BLaER1 (cell line): Measurements from ENCODE around the gene PCDHA7.
"Not testable (repeated sequence)": the region's sequence is repeated elsewhere in the genome, so short reads cannot be mapped to it uniquely, and the experiment has no call there.

ENCODE experiments used
- H3K27ac ChIP-seq: shearing (Covaris generic); formaldehyde crosslinking; 2 replicates; pipeline ENCODE4 v1.8.1; 2022
- H3K27me3 ChIP-seq: shearing (Covaris generic); formaldehyde crosslinking; 2 replicates; pipeline ENCODE4 v1.8.1; 2022
- H3K36me3 ChIP-seq: shearing (Covaris generic); formaldehyde crosslinking; 2 replicates; pipeline ENCODE4 v1.8.1; 2022
- H3K4me1 ChIP-seq: shearing (Covaris generic); formaldehyde crosslinking; 2 replicates; pipeline ENCODE4 v1.8.1; 2022
- H3K4me2 ChIP-seq: shearing (Covaris generic); formaldehyde crosslinking; 2 replicates; pipeline ENCODE4 v1.8.1; 2022
- H3K4me3 ChIP-seq: shearing (Covaris generic); formaldehyde crosslinking; 2 replicates; pipeline ENCODE4 v1.8.1; 2022
- H3K9ac ChIP-seq: shearing (Covaris generic); formaldehyde crosslinking; 2 replicates; pipeline ENCODE4 v1.8.1; 2022
- H3K9me3 ChIP-seq: shearing (Covaris generic); formaldehyde crosslinking; 2 replicates; pipeline ENCODE4 v1.8.1; 2022
- H4K20me1 ChIP-seq: shearing (Covaris generic); formaldehyde crosslinking; 2 replicates; pipeline ENCODE4 v1.8.1; 2022
- Cebpa-rat ChIP-seq: shearing (Covaris generic); IDR thresholded peaks from 2 replicates; pipeline ENCODE4 v1.8.1; 2022

Gene PCDHA7

DNA sequence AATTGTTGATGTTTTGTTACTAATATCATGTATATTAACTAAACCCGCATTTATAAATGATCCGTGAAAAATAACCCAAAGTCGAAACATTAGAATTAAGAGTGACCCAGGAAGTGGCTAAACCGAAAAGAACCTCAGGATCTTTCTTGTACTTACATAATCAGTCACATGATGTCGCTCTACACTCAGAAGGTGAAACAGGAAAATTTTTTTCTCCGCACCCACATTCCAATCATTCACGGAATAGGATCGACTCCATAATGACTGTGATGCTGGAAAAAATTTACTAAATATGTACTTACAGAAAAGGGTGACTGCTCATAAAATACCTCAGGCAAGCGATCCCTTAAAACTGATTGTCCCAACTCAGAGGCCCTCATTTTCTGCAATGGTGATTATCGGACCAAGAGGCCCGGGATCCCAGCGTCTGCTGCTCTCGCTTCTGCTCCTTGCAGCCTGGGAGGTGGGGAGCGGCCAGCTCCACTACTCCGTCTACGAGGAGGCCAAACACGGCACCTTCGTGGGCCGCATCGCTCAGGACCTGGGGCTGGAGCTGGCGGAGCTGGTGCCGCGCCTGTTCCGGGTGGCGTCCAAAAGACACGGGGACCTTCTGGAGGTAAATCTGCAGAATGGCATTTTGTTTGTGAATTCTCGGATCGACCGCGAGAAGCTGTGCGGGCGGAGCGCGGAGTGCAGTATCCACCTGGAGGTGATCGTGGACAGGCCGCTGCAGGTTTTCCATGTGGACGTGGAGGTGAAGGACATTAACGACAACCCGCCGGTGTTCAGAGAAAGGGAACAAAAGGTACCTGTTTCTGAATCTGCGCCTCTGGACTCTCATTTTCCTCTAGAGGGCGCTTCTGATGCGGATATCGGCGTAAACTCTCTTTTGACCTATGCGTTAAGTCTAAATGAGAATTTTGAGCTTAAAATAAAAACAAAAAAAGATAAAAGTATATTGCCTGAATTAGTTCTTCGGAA is 41.3 kb downstream of the PCDHA7 start, which contains the start of gene PCDHA12:
Gene PCDHA12 (plus strand): TSS at position 224 of the 981 bp plus-strand sequence. CDS start 165 bp downstream, at position 389.
- H3K36me3 ChIP-seq = no peaks in the 10 kb centered on the region
- no peak for TF ChIP-seq Cebpa-rat
- H3K4me2 ChIP-seq = no peak within 1 kb of the TSS
- no peaks in the 10 kb centered on the region for H3K4me1 ChIP-seq
- H3K4me3 ChIP-seq = no peak within 1 kb of the TSS
- H3K27me3 ChIP-seq = no peaks in the 10 kb centered on the region
- H3K9ac ChIP-seq = no peak within 1 kb of the TSS
- H3K9me3 ChIP-seq = peaks cover 40% of the 10 kb centered on the region
- H3K27ac ChIP-seq = no peak within 1 kb of the TSS
- H4K20me1 ChIP-seq = no peaks in the 10 kb centered on the region

DNA sequence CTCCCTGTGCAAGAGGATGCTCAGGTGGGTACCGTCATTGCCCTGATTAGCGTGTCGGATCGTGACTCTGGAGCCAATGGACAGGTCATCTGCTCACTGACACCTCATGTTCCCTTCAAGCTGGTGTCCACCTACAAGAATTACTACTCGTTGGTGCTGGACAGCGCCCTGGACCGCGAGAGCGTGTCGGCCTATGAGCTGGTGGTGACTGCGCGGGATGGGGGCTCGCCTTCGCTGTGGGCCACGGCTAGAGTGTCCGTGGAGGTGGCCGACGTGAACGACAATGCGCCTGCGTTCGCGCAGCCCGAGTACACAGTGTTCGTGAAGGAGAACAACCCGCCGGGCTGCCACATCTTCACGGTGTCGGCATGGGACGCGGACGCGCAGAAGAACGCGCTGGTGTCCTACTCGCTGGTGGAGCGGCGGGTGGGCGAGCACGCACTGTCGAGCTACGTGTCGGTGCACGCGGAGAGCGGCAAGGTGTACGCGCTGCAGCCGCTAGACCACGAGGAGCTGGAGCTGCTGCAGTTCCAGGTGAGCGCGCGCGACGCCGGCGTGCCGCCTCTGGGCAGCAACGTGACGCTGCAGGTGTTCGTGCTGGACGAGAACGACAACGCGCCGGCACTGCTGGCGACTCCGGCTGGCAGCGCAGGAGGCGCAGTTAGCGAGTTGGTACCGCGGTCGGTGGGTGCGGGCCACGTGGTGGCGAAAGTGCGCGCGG is 42.6 kb downstream of the PCDHA7 start:
- not testable (repeated sequence) for H3K9ac ChIP-seq, H3K4me2 ChIP-seq, H3K36me3 ChIP-seq, H3K27ac ChIP-seq, H3K4me1 ChIP-seq, H3K27me3 ChIP-seq, H4K20me1 ChIP-seq, H3K4me3 ChIP-seq
- H3K9me3 ChIP-seq = peaks cover 31% of the 10 kb centered on the region

DNA sequence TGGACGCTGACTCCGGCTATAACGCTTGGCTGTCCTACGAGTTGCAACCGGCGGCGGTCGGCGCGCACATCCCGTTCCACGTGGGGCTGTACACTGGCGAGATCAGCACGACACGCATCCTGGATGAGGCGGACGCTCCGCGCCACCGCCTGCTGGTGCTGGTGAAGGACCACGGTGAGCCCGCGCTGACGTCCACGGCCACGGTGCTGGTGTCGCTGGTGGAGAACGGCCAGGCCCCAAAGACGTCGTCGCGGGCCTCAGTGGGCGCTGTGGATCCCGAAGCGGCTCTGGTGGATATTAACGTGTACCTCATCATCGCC is 43.2 kb downstream of the PCDHA7 start:
- H3K27me3 ChIP-seq = no peaks in the 10 kb centered on the region
- no peaks in the 10 kb centered on the region for H3K36me3 ChIP-seq
- H3K9ac ChIP-seq = no peak overlapping the region
- no peaks in the 10 kb centered on the region for H3K4me1 ChIP-seq
- TF ChIP-seq Cebpa-rat = no peak
- no peak overlapping the region for H3K4me3 ChIP-seq
- H3K4me2 ChIP-seq = no peak overlapping the region
- peaks cover 33% of the 10 kb centered on the region for H3K9me3 ChIP-seq
- no peaks in the 10 kb centered on the region for H4K20me1 ChIP-seq
- no peak overlapping the region for H3K27ac ChIP-seq

DNA sequence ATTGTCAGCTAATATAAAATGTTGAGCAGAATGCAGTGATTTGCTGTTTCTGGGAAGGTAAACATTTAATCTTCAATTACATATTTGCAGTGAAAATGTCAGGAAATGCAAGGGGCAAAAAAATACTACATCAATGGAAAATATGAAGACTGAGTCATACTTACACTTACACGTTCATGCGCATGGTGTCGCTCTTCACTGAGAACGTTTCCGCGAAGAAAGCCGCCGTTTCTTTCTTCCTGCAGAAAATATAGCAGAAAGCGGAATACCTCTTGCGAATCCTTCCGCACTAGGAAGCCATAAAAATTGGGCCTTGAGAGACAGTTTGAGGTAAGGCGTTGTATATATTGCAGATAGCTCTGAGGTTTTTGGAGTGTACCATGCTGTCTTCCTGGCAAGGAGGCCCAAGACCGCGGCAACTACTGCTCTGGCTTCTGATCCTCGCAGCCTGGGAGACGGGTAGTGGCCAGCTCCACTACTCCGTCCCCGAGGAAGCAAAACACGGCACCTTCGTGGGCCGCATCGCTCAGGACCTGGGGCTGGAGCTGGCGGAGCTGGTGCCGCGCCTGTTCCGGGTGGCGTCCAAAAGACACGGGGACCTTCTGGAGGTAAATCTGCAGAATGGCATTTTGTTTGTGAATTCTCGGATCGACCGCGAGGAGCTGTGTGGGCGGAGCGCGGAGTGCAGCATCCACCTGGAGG is 48.0 kb downstream of the PCDHA7 start, which contains the start of gene PCDHA13:
Gene PCDHA13 (plus strand): TSS at position 236 of the 702 bp plus-strand sequence. CDS start 145 bp downstream, at position 381.
- H3K4me3 ChIP-seq = no peak within 1 kb of the TSS

DNA sequence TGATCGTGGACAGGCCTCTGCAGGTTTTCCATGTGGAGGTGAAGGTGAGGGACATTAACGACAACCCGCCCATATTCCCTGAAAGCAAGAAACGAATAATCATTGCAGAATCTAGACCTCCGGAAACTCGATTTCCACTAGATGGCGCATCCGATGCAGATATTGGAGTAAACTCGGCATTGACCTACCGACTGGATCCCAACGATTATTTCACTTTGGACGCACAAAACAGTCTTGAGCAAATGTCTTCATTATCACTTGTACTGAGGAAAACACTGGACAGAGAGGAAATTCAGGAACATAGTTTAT is 48.5 kb downstream of the PCDHA7 start:
- no peaks in the 10 kb centered on the region for H3K27me3 ChIP-seq
- H3K9me3 ChIP-seq = peaks cover 30% of the 10 kb centered on the region
- H3K9ac ChIP-seq = no peak overlapping the region
- H3K4me2 ChIP-seq = no peak overlapping the region
- H3K4me3 ChIP-seq = no peak overlapping the region
- H3K27ac ChIP-seq = no peak overlapping the region
- TF ChIP-seq Cebpa-rat = no peak
- no peaks in the 10 kb centered on the region for H3K4me1 ChIP-seq
- no peaks in the 10 kb centered on the region for H3K36me3 ChIP-seq
- H4K20me1 ChIP-seq = no peaks in the 10 kb centered on the region

More for the DNA sequence above, 48.0 kb downstream of the PCDHA7 start, which contains the start of gene PCDHA13:
- no peak for TF ChIP-seq Cebpa-rat
- Histone ChIP-seq H3K9ac (no peak within 1 kb of the TSS), H4K20me1 (no peaks in the 10 kb centered on the region), H3K27ac (no peak within 1 kb of the TSS), H3K4me2 (no peak within 1 kb of the TSS), H3K9me3 (peaks cover 35% of the 10 kb centered on the region), H3K36me3 (no peaks in the 10 kb centered on the region), H3K27me3 (no peaks in the 10 kb centered on the region), H3K4me1 (no peaks in the 10 kb centered on the region)

DNA sequence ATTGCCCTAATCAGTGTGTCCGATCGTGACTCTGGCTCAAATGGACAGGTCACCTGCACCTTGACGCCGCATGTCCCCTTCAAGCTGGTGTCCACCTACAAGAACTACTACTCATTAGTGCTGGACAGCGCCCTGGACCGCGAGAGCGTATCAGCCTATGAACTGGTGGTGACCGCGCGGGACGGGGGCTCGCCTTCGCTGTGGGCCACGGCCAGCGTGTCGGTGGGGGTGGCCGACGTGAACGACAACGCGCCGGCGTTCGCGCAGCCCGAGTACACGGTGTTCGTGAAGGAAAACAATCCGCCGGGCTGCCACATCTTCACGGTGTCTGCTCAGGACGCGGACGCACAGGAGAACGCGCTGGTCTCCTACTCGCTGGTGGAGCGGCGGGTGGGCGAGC is 49.3 kb downstream of the PCDHA7 start:
- Histone ChIP-seq H3K9me3 (peaks cover 29% of the 10 kb centered on the region), H3K9ac (no peak overlapping the region), H3K27me3 (no peaks in the 10 kb centered on the region), H3K4me3 (no peak overlapping the region), H3K36me3 (no peaks in the 10 kb centered on the region), H4K20me1 (no peaks in the 10 kb centered on the region), H3K4me2 (no peak overlapping the region), H3K4me1 (no peaks in the 10 kb centered on the region), H3K27ac (no peak overlapping the region)
- no peak for TF ChIP-seq Cebpa-rat

DNA sequence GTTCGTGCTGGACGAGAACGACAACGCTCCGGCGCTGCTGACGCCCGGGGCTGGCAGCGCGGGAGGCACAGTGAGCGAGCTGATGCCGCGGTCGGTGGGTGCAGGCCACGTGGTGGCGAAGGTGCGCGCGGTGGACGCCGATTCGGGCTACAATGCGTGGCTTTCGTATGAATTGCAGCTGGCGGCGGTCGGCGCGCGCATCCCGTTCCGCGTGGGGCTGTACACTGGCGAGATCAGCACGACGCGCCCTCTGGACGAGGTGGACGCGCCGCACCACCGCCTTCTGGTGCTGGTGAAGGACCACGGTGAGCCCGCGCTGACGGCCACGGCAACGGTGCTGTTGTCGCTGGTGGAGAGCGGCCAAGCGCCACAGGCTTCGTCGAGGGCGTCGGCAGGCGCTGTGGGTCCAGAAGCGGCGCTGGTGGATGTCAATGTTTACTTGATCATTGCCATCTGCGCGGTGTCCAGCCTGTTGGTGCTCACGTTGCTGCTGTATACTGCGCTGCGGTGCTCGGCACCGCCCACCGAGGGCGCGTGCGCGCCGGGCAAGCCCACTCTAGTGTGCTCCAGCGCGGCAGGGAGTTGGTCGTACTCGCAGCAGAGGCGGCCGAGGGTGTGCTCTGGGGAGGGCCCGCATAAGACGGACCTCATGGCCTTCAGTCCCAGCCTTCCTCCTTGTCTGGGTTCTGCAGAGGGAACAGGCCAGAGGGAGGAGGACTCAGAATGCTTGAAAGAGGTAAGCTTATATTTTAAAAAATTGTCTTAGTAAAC is 50.0 kb downstream of the PCDHA7 start:
- no peak for TF ChIP-seq Cebpa-rat

More for the DNA sequence above, 50.0 kb downstream of the PCDHA7 start:
- no peaks in the 10 kb centered on the region for H4K20me1 ChIP-seq
- H3K4me3 ChIP-seq = no peak overlapping the region
- H3K9me3 ChIP-seq = peaks cover 29% of the 10 kb centered on the region
- H3K36me3 ChIP-seq = no peaks in the 10 kb centered on the region
- no peak overlapping the region for H3K4me2 ChIP-seq
- no peak overlapping the region for H3K9ac ChIP-seq
- no peak overlapping the region for H3K27ac ChIP-seq
- no peaks in the 10 kb centered on the region for H3K27me3 ChIP-seq
- H3K4me1 ChIP-seq = no peaks in the 10 kb centered on the region
